ENCODE results near the gene PUM2.

The PUM2 gene

GRCh38 chr2:20203521-20204225 lies 147.0 kb downstream of the PUM2 start:
- H3K36me3 ChIP-seq (replicated peaks) = peaks cover 28% of the 10 kb centered on the region
- H3K4me3 ChIP-seq = no peak overlapping the region
- in situ Hi-C loops (cut with MboI; ENCODE audit: low sequenced_read_pairs) = no loop called here
- no peaks in the 10 kb centered on the region for H3K4me1 ChIP-seq
- H3K9me3 ChIP-seq = no peaks in the 10 kb centered on the region
- no peaks in the 10 kb centered on the region for H3K27me3 ChIP-seq (ENCODE audit: low read depth)
- no peak for DNase-seq (ENCODE audit: low spot score in 2 of 2)

DNA sequence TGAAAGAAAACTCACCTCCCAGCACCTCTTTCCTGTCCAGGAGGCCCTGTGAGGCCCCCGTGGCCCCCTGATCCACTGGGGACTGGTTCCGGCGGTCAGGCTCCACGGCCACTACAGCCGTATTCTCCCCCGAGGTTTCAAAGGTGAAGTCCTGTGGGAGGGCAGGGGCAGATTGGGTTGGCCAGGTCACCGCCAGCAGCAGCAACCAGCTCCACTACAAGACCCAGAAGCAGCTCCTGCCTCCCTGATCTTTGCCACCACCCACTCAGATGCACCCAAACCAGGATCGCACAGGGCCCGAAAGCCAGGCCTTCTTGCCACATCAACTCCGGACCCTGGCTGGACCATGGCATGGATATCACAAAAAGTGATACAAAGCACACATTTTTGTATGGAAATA lies 147.6 kb downstream of the PUM2 start:
- Histone ChIP-seq H3K4me3 (no peak overlapping the region), H3K27me3 (ENCODE audit: low read depth) (no peaks in the 10 kb centered on the region), H3K36me3 (replicated peaks) (peaks cover 28% of the 10 kb centered on the region), H3K4me1 (no peaks in the 10 kb centered on the region), H3K9me3 (no peaks in the 10 kb centered on the region)
- in situ Hi-C loops (cut with MboI; ENCODE audit: low sequenced_read_pairs) = no loop called here
- DNase-seq (ENCODE audit: low spot score in 2 of 2) = no peak

DNA sequence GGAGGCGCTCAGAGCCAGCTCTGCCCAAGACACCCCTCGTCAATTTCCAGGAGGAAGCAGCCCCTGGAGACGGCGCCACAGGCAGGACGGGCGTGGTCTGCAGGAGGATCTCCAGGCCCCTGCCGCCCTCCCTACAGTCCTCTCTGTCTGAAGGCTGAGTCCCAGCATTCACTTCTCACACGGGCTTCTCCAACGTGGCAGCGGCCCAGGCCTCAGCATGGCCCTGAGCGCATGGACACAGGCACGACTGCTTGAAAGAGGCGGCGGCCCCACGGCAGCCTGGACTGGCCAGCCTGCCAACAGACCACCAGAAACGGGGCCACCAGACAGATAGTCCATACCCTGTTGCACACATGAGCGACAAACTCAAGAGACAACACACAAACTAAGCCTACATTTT lies 149.0 kb downstream of the PUM2 start:
- in situ Hi-C loops (cut with MboI; ENCODE audit: low sequenced_read_pairs) = no loop called here
- no peaks in the 10 kb centered on the region for H3K27me3 ChIP-seq (ENCODE audit: low read depth)

DNA sequence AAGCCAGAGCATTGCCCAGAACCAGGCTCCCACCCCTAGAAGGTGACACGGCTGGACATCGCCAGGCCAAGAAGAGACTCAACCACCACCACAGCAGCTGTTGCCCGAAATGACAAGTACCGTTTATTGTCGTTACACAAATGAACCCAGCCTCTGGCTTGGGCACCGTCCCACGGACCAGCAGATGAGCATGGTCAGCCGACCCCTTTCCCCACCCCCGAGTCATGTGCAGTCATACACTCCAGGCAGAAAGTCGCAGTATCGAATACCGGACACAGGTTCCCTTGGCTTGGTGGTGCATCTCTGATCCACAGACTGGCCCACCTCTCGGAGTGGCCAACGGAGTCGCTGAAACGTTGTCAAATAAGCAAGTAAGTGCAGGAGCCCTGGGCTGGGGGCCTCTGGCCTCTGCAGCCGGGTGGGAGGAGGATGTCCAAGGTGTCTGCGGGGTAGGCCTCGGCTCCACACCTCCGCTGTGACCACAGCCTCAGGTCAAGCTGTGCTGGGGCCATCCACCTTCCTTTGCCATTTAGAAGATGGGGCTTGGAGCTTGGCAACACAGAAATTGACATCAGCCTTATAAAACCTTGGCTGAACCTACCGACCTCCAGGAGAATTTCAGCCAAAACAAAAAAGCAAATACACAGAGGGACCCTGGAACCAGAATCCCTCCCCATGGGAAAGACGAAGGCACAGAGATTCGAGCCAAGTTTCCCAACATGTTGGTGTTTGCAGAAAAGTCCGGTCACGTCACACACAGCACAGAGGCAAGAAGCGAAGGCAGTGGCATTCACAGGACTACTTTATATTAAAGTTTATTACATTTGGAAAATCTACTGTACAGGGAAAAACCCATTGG lies 149.7 kb downstream of the PUM2 start:
- Histone ChIP-seq H3K4me1 (no peaks in the 10 kb centered on the region), H3K27me3 (ENCODE audit: low read depth) (no peaks in the 10 kb centered on the region), H3K36me3 (replicated peaks) (peaks cover 28% of the 10 kb centered on the region), H3K4me3 (no peak overlapping the region), H3K9me3 (no peaks in the 10 kb centered on the region)
- in situ Hi-C loops (cut with MboI; ENCODE audit: low sequenced_read_pairs) = no loop called here
- no peak for DNase-seq (ENCODE audit: low spot score in 2 of 2)

More for the DNA sequence above, 149.0 kb downstream of the PUM2 start:
- Histone ChIP-seq H3K9me3 (no peaks in the 10 kb centered on the region), H3K36me3 (replicated peaks) (peaks cover 28% of the 10 kb centered on the region), H3K4me1 (no peaks in the 10 kb centered on the region), H3K4me3 (no peak overlapping the region)
- no peak for DNase-seq (ENCODE audit: low spot score in 2 of 2)

DNA sequence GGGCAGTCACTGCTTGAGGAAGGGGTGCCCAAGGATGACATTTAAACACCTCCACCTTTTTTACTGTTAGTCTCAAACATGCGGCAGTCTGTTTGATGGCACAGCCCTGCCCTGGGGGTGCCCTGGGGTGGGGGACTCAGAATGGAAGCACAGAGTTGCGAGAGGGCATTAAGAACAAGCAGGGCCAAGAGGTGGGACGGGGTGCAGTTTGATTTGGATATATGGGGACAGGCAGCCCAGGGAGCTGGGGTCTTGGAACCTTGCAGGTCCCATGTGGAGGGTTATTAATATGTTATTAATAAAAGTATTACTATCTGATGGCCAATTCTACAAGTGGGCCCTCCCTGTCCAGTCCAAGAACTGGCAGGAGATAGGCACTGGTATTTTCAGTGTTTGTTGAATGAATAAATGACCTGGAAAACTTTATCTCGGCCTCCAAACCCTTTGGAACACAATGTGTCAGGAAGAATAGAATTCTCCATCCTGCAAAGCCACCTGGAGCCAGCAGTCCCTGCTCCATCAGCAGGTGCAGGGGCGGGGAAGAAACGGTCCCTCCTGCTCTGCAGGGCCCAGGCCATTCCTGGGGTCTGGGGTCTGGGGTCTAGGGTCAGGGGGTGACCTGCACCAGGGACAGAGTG lies 150.9 kb downstream of the PUM2 start:
- H3K4me3 ChIP-seq = no peak overlapping the region
- H3K36me3 ChIP-seq (replicated peaks) = peaks cover 24% of the 10 kb centered on the region
- in situ Hi-C loops (cut with MboI; ENCODE audit: low sequenced_read_pairs) = no loop called here
- no peaks in the 10 kb centered on the region for H3K9me3 ChIP-seq
- no peaks in the 10 kb centered on the region for H3K4me1 ChIP-seq
- no peaks in the 10 kb centered on the region for H3K27me3 ChIP-seq (ENCODE audit: low read depth)
- no peak for DNase-seq (ENCODE audit: low spot score in 2 of 2)

DNA sequence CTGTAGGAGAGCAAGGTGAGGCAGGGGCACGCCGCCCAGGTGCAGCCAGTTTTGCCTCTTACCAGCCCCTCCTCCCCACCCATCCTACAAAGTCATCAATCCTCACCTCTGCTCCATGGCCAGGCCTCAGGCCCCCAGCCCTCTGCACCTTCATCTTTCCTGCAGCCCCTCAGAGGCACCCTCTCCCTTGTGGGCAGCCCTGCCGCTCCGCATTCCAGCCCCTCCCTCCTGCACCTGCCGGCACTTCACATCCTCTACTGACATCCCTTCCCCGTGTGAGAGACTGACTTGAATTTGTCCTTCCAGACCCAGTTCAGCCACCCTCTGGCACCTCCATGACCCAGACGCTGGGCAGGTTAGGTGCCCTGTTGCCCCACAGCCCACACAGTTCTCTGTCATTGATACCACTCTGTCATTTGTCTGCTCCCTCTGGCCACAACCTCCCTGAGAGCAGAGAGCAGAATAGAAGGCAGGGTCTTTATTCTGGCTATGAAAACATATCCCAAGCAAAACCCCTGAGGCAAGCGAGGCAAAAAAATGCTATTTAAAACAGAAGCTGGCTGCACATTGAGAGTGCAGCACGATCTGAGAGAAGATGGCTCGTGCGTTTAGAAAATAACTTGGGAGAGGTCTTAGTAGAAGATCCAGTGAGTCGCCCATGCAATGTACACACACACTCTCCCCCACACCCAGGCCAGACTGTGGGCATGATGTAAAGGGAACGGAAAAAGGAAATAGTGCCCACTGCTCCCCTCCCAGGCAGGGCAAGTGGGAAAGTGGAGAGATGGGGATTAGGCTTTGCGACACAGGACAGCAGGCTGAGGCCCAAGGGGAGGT lies 151.6 kb downstream of the PUM2 start:
- in situ Hi-C loops (cut with MboI; ENCODE audit: low sequenced_read_pairs) = no loop called here
- no peak for DNase-seq (ENCODE audit: low spot score in 2 of 2)

More for the DNA sequence above, 151.6 kb downstream of the PUM2 start:
- no peaks in the 10 kb centered on the region for H3K4me1 ChIP-seq
- H3K36me3 ChIP-seq (replicated peaks) = peaks cover 24% of the 10 kb centered on the region
- H3K9me3 ChIP-seq = no peaks in the 10 kb centered on the region
- H3K27me3 ChIP-seq (ENCODE audit: low read depth) = no peaks in the 10 kb centered on the region
- H3K4me3 ChIP-seq = no peak overlapping the region

Data from HAP-1 (cell line).